ENCODE data around the gene RNF222. TPM values are rescaled to one million over a fixed set of nuclear protein-coding genes. Genes with fewer than 3 reads are reported as not detected.

RNF222 gene
- total RNA-seq, 1 experiment from 2014 or later, result not detected

GRCh38 chr17:8442310-8442709, 44.7 kb upstream of the RNF222 start:
- no TSS peak for BruUV-seq (replicated peaks)
- Mint-ChIP-seq H3K4me3 (ENCODE audit: unreplicated experiment) (no peak overlapping the region), H3K27me3 (ENCODE audit: insufficient read depth, unreplicated experiment) (no peaks in the 10 kb centered on the region), H3K9me3 (ENCODE audit: unreplicated experiment) (no peaks in the 10 kb centered on the region), H3K36me3 (ENCODE audit: insufficient read depth, unreplicated experiment) (peaks cover 66% of the 10 kb centered on the region), H3K4me1 (ENCODE audit: insufficient read depth, unreplicated experiment) (peaks cover 19% of the 10 kb centered on the region), H3K27ac (ENCODE audit: low read depth, unreplicated experiment) (no peak overlapping the region)
- DNase-seq (ENCODE audit: unreplicated experiment), result no peak
- ChIA-PET POLR2A (interaction anchor here (1.3 kb wide), 1 partner anchor 59 kb away, joined by 4 read pairs; no protein-coding TSS in a partner anchor), CTCF (no interaction called here)
- TF ChIP-seq CTCF (IDR thresholded peaks at IDR 0.05; ENCODE audit: unreplicated experiment), result no peak
- intact Hi-C loops (cut with micrococcal nuclease), result no loop called here

- intact Hi-C loops (cut with micrococcal nuclease), result no loop called here
- ChIA-PET POLR2A (interaction anchor here (1.3 kb wide), 1 partner anchor 58 kb away, joined by 4 read pairs; no protein-coding TSS in a partner anchor), CTCF (interaction anchor here (0.6 to 0.9 kb wide), 2 partner anchors 9 to 32 kb away, joined by 4 read pairs; no protein-coding TSS in a partner anchor)
- Mint-ChIP-seq H3K36me3 (ENCODE audit: insufficient read depth, unreplicated experiment) (peaks cover 59% of the 10 kb centered on the region), H3K9me3 (ENCODE audit: unreplicated experiment) (no peaks in the 10 kb centered on the region), H3K4me1 (ENCODE audit: insufficient read depth, unreplicated experiment) (peaks cover 19% of the 10 kb centered on the region), H3K27ac (ENCODE audit: low read depth, unreplicated experiment) (peak overlapping the region; percentile 17), H3K27me3 (ENCODE audit: insufficient read depth, unreplicated experiment) (no peaks in the 10 kb centered on the region), H3K4me3 (ENCODE audit: unreplicated experiment) (no peak overlapping the region)
- TF ChIP-seq CTCF (IDR thresholded peaks at IDR 0.05; ENCODE audit: unreplicated experiment), result no peak
- DNase-seq (ENCODE audit: unreplicated experiment), result no peak
- no TSS peak for BruUV-seq (replicated peaks)
Observed at GRCh38 chr17:8441690-8442089, 44.1 kb upstream of the RNF222 start.

GRCh38 chr17:8439681-8440080, 42.1 kb upstream of the RNF222 start:
- TF ChIP-seq CTCF (IDR thresholded peaks at IDR 0.05; ENCODE audit: unreplicated experiment), result no peak
- Mint-ChIP-seq H3K4me3 (ENCODE audit: unreplicated experiment) (no peak overlapping the region), H3K27me3 (ENCODE audit: insufficient read depth, unreplicated experiment) (no peaks in the 10 kb centered on the region), H3K9me3 (ENCODE audit: unreplicated experiment) (no peaks in the 10 kb centered on the region), H3K36me3 (ENCODE audit: insufficient read depth, unreplicated experiment) (peaks cover 42% of the 10 kb centered on the region), H3K4me1 (ENCODE audit: insufficient read depth, unreplicated experiment) (peaks cover 24% of the 10 kb centered on the region), H3K27ac (ENCODE audit: low read depth, unreplicated experiment) (no peak overlapping the region)
- POLR2A ChIA-PET, result interaction anchor here (0.9 to 1.4 kb wide), 2 partner anchors 56 to 57 kb away, joined by 3 to 7 read pairs; no protein-coding TSS in a partner anchor
- intact Hi-C loops (cut with micrococcal nuclease), result no loop called here
- no TSS peak for BruUV-seq (replicated peaks)
- CTCF ChIA-PET, result interaction anchor here (0.8 to 3.8 kb wide), 4 partner anchors 12 to 306 kb away, joined by 3 to 34 read pairs (median 3); no protein-coding TSS in a partner anchor
- DNase-seq (ENCODE audit: unreplicated experiment), result no peak

- H3K4me1 Mint-ChIP-seq (ENCODE audit: insufficient read depth, unreplicated experiment), result peaks cover 23% of the 10 kb centered on the region
- ChIA-PET CTCF (interaction anchor here (0.6 to 3.8 kb wide), 9 partner anchors 28 to 421 kb away, joined by 3 to 34 read pairs (median 3); no protein-coding TSS in a partner anchor), POLR2A (interaction anchor here (1.0 to 3.5 kb wide), 3 partner anchors 18 to 56 kb away, joined by 4 to 31 read pairs (median 7); no protein-coding TSS in a partner anchor)
- no peak overlapping the region for H3K27ac Mint-ChIP-seq (ENCODE audit: low read depth, unreplicated experiment)
- H3K36me3 Mint-ChIP-seq (ENCODE audit: insufficient read depth, unreplicated experiment), result peaks cover 30% of the 10 kb centered on the region
- no TSS peak for BruUV-seq (replicated peaks)
- DNase-seq (ENCODE audit: unreplicated experiment), result no peak
- no peak for TF ChIP-seq CTCF (IDR thresholded peaks at IDR 0.05; ENCODE audit: unreplicated experiment)
- no peaks in the 10 kb centered on the region for H3K27me3 Mint-ChIP-seq (ENCODE audit: insufficient read depth, unreplicated experiment)
- no peak overlapping the region for H3K4me3 Mint-ChIP-seq (ENCODE audit: unreplicated experiment)
- intact Hi-C loops (cut with micrococcal nuclease), result no loop called here
- H3K9me3 Mint-ChIP-seq (ENCODE audit: unreplicated experiment), result no peaks in the 10 kb centered on the region
Observed at GRCh38 chr17:8438441-8438840, 40.8 kb upstream of the RNF222 start.

Data from MCF 10A (cell line).